ENCODE measurements around the gene PDGFB. TPM values are rescaled to one million over a fixed set of nuclear protein-coding genes. Genes with fewer than 3 reads are reported as not detected.
A peak's percentile ranks its signal among the peaks of the same experiment; 100 is the strongest.

PDGFB gene
- total and polyA plus RNA-seq, 9 of the 15 experiments (the other 6 are each of a cell fraction or from before 2014, with no cell fraction given): 0.07 to 4.0 (median 0.48) TPM; not detected in 1

- TF ChIP-seq TEAD2 (tag; IDR thresholded peaks at IDR 0.05) (no peak), FOSL1 (tag; conservative IDR thresholded peaks at IDR 0.05) (peak; percentile 78), ZBTB7A (IDR thresholded peaks at IDR 0.05; ENCODE audit: borderline replicate concordance, control insufficient read depth, low read depth, low read length) (no peak; the same call in 1 of the 2 replicates), BHLHE40 (IDR thresholded peaks at IDR 0.05; ENCODE audit: low read length) (peak; percentile 24; the same call in 1 of the 2 replicates), CHAMP1 (IDR thresholded peaks at IDR 0.05) (no peak), MNT (conservative IDR thresholded peaks at IDR 0.05) (peak in 1 of 2 experiments; percentile 60; a peak in 2 of 4 replicates), NUFIP1 (IDR thresholded peaks at IDR 0.05; ENCODE audit: partially characterized antibody) (no peak), ZBTB33 (CRISPR knock-in tag; IDR thresholded peaks at IDR 0.05) (peak; percentile 35; the same call in 1 of the 2 replicates), ZFX (CRISPR knock-in tag; IDR thresholded peaks at IDR 0.05) (peak; percentile 85), GTF3C2 (IDR thresholded peaks at IDR 0.05; ENCODE audit: borderline replicate concordance, extremely low read depth, insufficient read length) (no peak), TCF7L2 (IDR thresholded peaks at IDR 0.05; ENCODE audit: low read depth, low read length) (no peak), ZBTB11 (CRISPR knock-in tag; IDR thresholded peaks at IDR 0.05) (peak in 1 of 3 experiments; percentile 24; a peak in 1 of 6 replicates)
These were observed 47.8 kb upstream of the PDGFB start (continued) for GRCh38 chr22:39292561-39293074.

All from K562 (cell line).